HepG2 (cell line): ENCODE measurements around the gene DEGS1. TPM values are rescaled to one million over a fixed set of nuclear protein-coding genes. Genes with fewer than 3 reads are reported as not detected.

Source experiments
- ATAC-seq: fragments of 200-7000 bp; cut with Tn5 transposase; 3 replicates; pipeline ENCODE4 v1.9.1; 2020; ENCODE audit warnings: mild to moderate bottlenecking, moderate library complexity
- BruUV-seq: library from RNA; stranded (reverse); fragments of 400-500 nt; replicated peaks from 2 replicates; lab custom pipeline; 2021; lab: Mats Ljungman, UMichigan
- CTCF ChIA-PET: fragments of 300-600 bp; formaldehyde crosslinking; extraction: SDS; loops from one replicate; lab custom pipeline; 2021; ENCODE audit warnings: low total read pairs, inconsistent platforms, low intra/inter-chr PET ratio; lab: Yijun Ruan, JAX
- POLR2A ChIA-PET: fragments of 350-600 bp; sonication (Branson Sonifier 250); formaldehyde crosslinking; loops from one replicate; lab custom pipeline; 2020; ENCODE audit warnings: antibody characterized with exemption, inconsistent platforms; lab: Yijun Ruan, JAX
- DNase-seq: peaks from one replicate; pipeline ENCODE4 v3.0.0-alpha.2; 2015; ENCODE audit warnings: low spot score
- FAIRE-seq: peaks from 3 replicates; lab custom pipeline; 2011; peaks lifted over from hg19 to GRCh38; lab: Jason Lieb, UNC
- H2AFZ ChIP-seq: one replicate; pipeline ENCODE4 v1.6.1; 2011; ENCODE audit warnings: low read length, inconsistent platforms
- H3K27ac ChIP-seq: fragments of 300-600 bp; 3 replicates; pipeline ENCODE4 v1.8.0; 2011; ENCODE audit warnings: mixed run types, mild to moderate bottlenecking, mixed read lengths, low read length, inconsistent platforms; ENCODE audit not compliant: insufficient read depth; ENCODE audit errors: extremely low read length
- H3K27me3 ChIP-seq, 2 experiments: fragments of 200-600 bp in 1 of 2; 2 replicates in 1 of 2; 3 replicates in 1 of 2; pipeline versions ENCODE4 v1.6.0 to v1.8.0; 2011; ENCODE audit warnings: low read length in 2 of 2, mild to moderate bottlenecking in 2 of 2, moderate library complexity in 2 of 2, inconsistent platforms in 1 of 2; ENCODE audit not compliant: insufficient read depth in 2 of 2, control insufficient read depth in 1 of 2
- H3K36me3 ChIP-seq, 2 experiments: fragments of 200-600 bp in 1 of 2; replicated peaks in 1 of 2; 2 replicates in 1 of 2; 3 replicates in 1 of 2; pipeline versions ENCODE4 v1.5.1 to v1.8.0; 2011; ENCODE audit warnings: low read length in 2 of 2, inconsistent platforms in 1 of 2; ENCODE audit not compliant: insufficient read depth in 2 of 2, control insufficient read depth in 1 of 2
- H3K4me1 ChIP-seq: 2 replicates; pipeline ENCODE4 v1.5.1; 2012; ENCODE audit warnings: low read length, inconsistent platforms; ENCODE audit not compliant: insufficient read depth
- H3K4me2 ChIP-seq: 2 replicates; pipeline ENCODE4 v1.6.0; 2011; ENCODE audit warnings: low read depth, low read length, inconsistent platforms
- H3K4me3 ChIP-seq, 3 experiments: fragments of 200-600 bp in 1 of 3; sonication (generic), shearing (Covaris generic) in 1 of 3; replicated peaks in 1 of 3; 2 replicates each; pipeline ENCODE4 v1.5.1; 2011 to 2016; ENCODE audit warnings: low read length in 3 of 3, inconsistent platforms in 2 of 3, low read depth in 2 of 3, mild to moderate bottlenecking in 2 of 3, control low read depth in 1 of 3, mixed read lengths in 1 of 3; ENCODE audit not compliant: insufficient read depth in 1 of 3
- H3K79me2 ChIP-seq: one replicate; pipeline ENCODE4 v1.6.1; 2011; ENCODE audit warnings: low read length, inconsistent platforms; ENCODE audit not compliant: insufficient read depth
- H3K9ac ChIP-seq: 2 replicates; pipeline ENCODE4 v1.6.0; 2011; ENCODE audit warnings: mild to moderate bottlenecking, low read depth, low read length, inconsistent platforms; ENCODE audit not compliant: insufficient read depth
- H3K9me3 ChIP-seq: 2 replicates; pipeline ENCODE4 v1.5.1; 2012; ENCODE audit warnings: mild to moderate bottlenecking, low read length
- H4K20me1 ChIP-seq: 2 replicates; pipeline ENCODE4 v1.6.0; 2011; ENCODE audit warnings: inconsistent platforms, mild to moderate bottlenecking, low read length, moderate library complexity; ENCODE audit not compliant: insufficient read depth
- DPF2 ChIP-seq: sonication (generic); formaldehyde crosslinking; IDR thresholded peaks from 2 replicates; pipeline ENCODE4 v1.4.0; 2020; ENCODE audit warnings: mild to moderate bottlenecking, low read depth, missing genetic modification reagents, borderline replicate concordance
- MXD4 ChIP-seq: IDR thresholded peaks from 2 replicates; pipeline ENCODE4 v1.6.1; 2016; ENCODE audit warnings: mild to moderate bottlenecking, missing biosample characterization, missing genetic modification reagents
- ZNF253 ChIP-seq: sonication (generic); formaldehyde crosslinking; IDR thresholded peaks from 2 replicates; pipeline ENCODE4 v1.8.0; 2022; ENCODE audit warnings: mild to moderate bottlenecking, missing genetic modification reagents, borderline replicate concordance
- ZNF331 ChIP-seq: sonication (generic); formaldehyde crosslinking; IDR thresholded peaks from 2 replicates; pipeline ENCODE4 v1.4.0; 2020; ENCODE audit warnings: missing genetic modification reagents
- ZNF441 ChIP-seq: sonication (generic); formaldehyde crosslinking; IDR thresholded peaks from 2 replicates; pipeline ENCODE4 v1.7.0; 2021; ENCODE audit warnings: missing genetic modification reagents, borderline replicate concordance
- ZNF567 ChIP-seq: sonication (generic); formaldehyde crosslinking; IDR thresholded peaks from 2 replicates; pipeline ENCODE4 v1.8.1; 2023; ENCODE audit warnings: mild to moderate bottlenecking, missing genetic modification reagents, borderline replicate concordance
- ZNF598 ChIP-seq: sonication (generic); formaldehyde crosslinking; IDR thresholded peaks from 2 replicates; pipeline ENCODE4 v1.5.1; 2020; ENCODE audit warnings: mild to moderate bottlenecking, missing genetic modification reagents, borderline replicate concordance
- WGBS: methylation state at CpG from one replicate; pipeline ENCODE4 v1.1.6; 2017; ENCODE audit warnings: low lambda C conversion rate; 5-methylcytosine and 5-hydroxymethylcytosine counted together
- in situ Hi-C: cut with HindIII; loops from 2 replicates; pipeline ENCODE4 v1.10.0; 2017; ENCODE audit warnings: low pct_unique_long_range_greater_than_20kb; ENCODE audit not compliant: extremely low pct_ligation_motif_present
- intact Hi-C: fragments of 100-400 bp; cut with micrococcal nuclease; formaldehyde crosslinking; loops from one replicate; pipeline ENCODE4 v1.10.0; 2022; ENCODE audit not compliant: unreplicated experiment
- polyA plus RNA-seq, 8 experiments: library from polyadenylated mRNA; depleted of rRNA in 3 of 8; stranded (reverse) in 7 of 8; unstranded in 1 of 8; fragments of >200 nt; fragmentation: Illumina TruSeq in 4 of 8; extraction: Trizol in 4 of 8; gene quantifications; 2 replicates each; pipeline versions ENCODE4 v1.2.1 to v1.2.3, GENCODE V29; 2011 to 2016; ENCODE audit warnings: low read depth in 4 of 8, missing spikeins in 1 of 8, mixed read lengths in 1 of 8; ENCODE audit not compliant: insufficient read depth in 1 of 8
- total RNA-seq, 5 experiments: library from RNA; depleted of rRNA; stranded (reverse); fragments of >200 nt; fragmentation: Illumina TruSeq; extraction: Trizol; gene quantifications; 2 replicates each; pipeline ENCODE4 v1.2.3, GENCODE V29; 2016; ENCODE audit warnings: low read depth in 1 of 5
- TF ChIP-seq, protein P1 (sequence below): sonication (generic); formaldehyde crosslinking; IDR thresholded peaks from 2 replicates; pipeline ENCODE4 v1.5.1; 2020; ENCODE audit warnings: mild to moderate bottlenecking, missing genetic modification reagents, moderate library complexity
- TF ChIP-seq, protein P2 (sequence below): sonication (generic); formaldehyde crosslinking; IDR thresholded peaks from 2 replicates; pipeline ENCODE4 v1.4.0; 2020; ENCODE audit warnings: mild to moderate bottlenecking, missing genetic modification reagents
- TF ChIP-seq, protein P3 (sequence below): sonication (generic); formaldehyde crosslinking; IDR thresholded peaks from 2 replicates; pipeline ENCODE4 v1.5.0; 2020; ENCODE audit warnings: mild to moderate bottlenecking, low read depth, missing genetic modification reagents, borderline replicate concordance
- TF ChIP-seq, protein P4 (sequence below): sonication (generic); formaldehyde crosslinking; IDR thresholded peaks from 2 replicates; pipeline ENCODE4 v1.8.0; 2022; ENCODE audit warnings: missing genetic modification reagents, mild to moderate bottlenecking, moderate library complexity, borderline replicate concordance

The DEGS1 gene
- total and polyA plus RNA-seq, 2 of the 13 experiments (the other 11 are each of a cell fraction or from before 2014, with no cell fraction given) = 18.1 to 35.9 TPM

DNA sequence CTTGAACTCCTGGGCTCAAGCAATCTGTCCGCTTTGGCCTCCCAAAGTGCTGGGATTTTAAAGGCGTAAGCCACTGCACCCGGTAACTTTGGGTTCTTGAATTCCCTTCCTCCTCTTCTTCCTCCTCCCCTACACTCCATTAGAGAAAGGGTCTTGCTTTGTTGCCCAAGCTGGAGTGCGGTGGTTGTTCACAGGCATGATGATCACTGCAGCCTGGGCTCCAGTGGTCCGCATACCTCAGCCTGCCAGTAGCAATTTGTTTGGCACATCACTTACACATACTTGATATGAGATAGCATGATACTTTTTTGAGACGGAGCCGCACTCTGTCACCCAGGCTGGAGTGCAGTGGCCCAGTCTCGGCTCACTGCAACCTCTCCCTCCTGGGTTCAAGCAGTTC lies 2.2 kb downstream of the DEGS1 start:
- no peak for FAIRE-seq

DNA sequence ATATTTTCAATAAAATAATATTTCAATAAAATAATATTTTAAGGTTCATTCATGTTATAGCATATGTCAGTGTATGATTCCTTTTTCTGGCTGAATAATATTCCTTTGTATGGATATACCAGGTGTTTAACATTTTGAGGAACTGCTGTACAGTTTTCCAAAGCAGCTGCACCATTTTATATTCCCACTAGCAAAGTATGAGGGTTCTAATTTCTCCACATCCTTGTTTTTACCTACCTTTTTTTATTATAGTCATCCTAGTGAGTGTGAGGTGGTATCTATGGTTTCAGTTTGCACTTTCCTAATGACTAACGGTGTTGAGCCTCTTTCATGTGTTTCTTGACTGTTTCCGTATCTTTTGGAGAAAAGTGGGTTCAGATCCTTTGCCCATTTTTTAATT lies 5.2 kb downstream of the DEGS1 start:
- H3K27ac ChIP-seq = no peak overlapping the region
- H3K9me3 ChIP-seq = no peaks in the 10 kb centered on the region
- BruUV-seq = no TSS peak
- in situ Hi-C loops (no loop called here), intact Hi-C loops (no loop called here)
- H4K20me1 ChIP-seq = 0 out of 2 replicates have a peak, but pooled peaks cover 4% of the 10 kb centered on the region
- peaks cover 22% of the 10 kb centered on the region for H3K4me1 ChIP-seq
- no peak overlapping the region for H2AFZ ChIP-seq
- H3K36me3 ChIP-seq = peaks cover 0 to 8% of the 10 kb centered on the region in 2 experiments; a peak in 1 of 5 replicates
- WGBS = 98% methylated on average over 2 of the region's 2 CpGs
- no peak overlapping the region for H3K9ac ChIP-seq
- no peak for DNase-seq
- no peak overlapping the region for H3K4me3 ChIP-seq
- no peak for ATAC-seq
- H3K79me2 ChIP-seq = peaks cover 9% of the 10 kb centered on the region
- no peak for FAIRE-seq
- H3K27me3 ChIP-seq = no peaks in the 10 kb centered on the region
- H3K4me2 ChIP-seq = no peak overlapping the region
- ChIA-PET CTCF (no interaction called here), POLR2A (no interaction called here)
- TF ChIP-seq, protein P1, sequence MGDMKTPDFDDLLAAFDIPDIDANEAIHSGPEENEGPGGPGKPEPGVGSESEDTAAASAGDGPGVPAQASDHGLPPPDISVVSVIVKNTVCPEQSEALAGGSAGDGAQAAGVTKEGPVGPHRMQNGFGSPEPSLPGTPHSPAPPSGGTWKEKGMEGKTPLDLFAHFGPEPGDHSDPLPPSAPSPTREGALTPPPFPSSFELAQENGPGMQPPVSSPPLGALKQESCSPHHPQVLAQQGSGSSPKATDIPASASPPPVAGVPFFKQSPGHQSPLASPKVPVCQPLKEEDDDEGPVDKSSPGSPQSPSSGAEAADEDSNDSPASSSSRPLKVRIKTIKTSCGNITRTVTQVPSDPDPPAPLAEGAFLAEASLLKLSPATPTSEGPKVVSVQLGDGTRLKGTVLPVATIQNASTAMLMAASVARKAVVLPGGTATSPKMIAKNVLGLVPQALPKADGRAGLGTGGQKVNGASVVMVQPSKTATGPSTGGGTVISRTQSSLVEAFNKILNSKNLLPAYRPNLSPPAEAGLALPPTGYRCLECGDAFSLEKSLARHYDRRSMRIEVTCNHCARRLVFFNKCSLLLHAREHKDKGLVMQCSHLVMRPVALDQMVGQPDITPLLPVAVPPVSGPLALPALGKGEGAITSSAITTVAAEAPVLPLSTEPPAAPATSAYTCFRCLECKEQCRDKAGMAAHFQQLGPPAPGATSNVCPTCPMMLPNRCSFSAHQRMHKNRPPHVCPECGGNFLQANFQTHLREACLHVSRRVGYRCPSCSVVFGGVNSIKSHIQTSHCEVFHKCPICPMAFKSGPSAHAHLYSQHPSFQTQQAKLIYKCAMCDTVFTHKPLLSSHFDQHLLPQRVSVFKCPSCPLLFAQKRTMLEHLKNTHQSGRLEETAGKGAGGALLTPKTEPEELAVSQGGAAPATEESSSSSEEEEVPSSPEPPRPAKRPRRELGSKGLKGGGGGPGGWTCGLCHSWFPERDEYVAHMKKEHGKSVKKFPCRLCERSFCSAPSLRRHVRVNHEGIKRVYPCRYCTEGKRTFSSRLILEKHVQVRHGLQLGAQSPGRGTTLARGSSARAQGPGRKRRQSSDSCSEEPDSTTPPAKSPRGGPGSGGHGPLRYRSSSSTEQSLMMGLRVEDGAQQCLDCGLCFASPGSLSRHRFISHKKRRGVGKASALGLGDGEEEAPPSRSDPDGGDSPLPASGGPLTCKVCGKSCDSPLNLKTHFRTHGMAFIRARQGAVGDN (CRISPR knock-in tag) = no peak
- TF ChIP-seq, protein P2, sequence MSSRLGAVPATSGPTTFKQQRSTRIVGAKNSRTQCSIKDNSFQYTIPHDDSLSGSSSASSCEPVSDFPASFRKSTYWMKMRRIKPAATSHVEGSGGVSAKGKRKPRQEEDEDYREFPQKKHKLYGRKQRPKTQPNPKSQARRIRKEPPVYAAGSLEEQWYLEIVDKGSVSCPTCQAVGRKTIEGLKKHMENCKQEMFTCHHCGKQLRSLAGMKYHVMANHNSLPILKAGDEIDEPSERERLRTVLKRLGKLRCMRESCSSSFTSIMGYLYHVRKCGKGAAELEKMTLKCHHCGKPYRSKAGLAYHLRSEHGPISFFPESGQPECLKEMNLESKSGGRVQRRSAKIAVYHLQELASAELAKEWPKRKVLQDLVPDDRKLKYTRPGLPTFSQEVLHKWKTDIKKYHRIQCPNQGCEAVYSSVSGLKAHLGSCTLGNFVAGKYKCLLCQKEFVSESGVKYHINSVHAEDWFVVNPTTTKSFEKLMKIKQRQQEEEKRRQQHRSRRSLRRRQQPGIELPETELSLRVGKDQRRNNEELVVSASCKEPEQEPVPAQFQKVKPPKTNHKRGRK (CRISPR knock-in tag) = no peak
- TF ChIP-seq ZNF567 (CRISPR knock-in tag) (no peak), ZNF598 (CRISPR knock-in tag) (no peak)
- TF ChIP-seq, protein P3, sequence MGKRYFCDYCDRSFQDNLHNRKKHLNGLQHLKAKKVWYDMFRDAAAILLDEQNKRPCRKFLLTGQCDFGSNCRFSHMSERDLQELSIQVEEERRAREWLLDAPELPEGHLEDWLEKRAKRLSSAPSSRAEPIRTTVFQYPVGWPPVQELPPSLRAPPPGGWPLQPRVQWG = no peak

More for the DNA sequence above, 2.2 kb downstream of the DEGS1 start:
- Histone ChIP-seq H3K79me2 (peaks cover 9% of the 10 kb centered on the region), H4K20me1 (0 out of 2 replicates have a peak, but pooled peaks cover 4% of the 10 kb centered on the region), H2AFZ (no peak overlapping the region), H3K27ac (no peak overlapping the region), H3K4me2 (no peak overlapping the region), H3K4me1 (peaks cover 36% of the 10 kb centered on the region), H3K27me3 (no peaks in the 10 kb centered on the region), H3K36me3 (no peaks in the 10 kb centered on the region), H3K9ac (no peak overlapping the region), H3K4me3 (no peak overlapping the region), H3K9me3 (no peaks in the 10 kb centered on the region)
- in situ Hi-C loops = no loop called here
- POLR2A ChIA-PET = no interaction called here
- 96% methylated on average over 8 of the region's 8 CpGs for WGBS
- intact Hi-C loops = no loop called here
- TF ChIP-seq, protein P4, sequence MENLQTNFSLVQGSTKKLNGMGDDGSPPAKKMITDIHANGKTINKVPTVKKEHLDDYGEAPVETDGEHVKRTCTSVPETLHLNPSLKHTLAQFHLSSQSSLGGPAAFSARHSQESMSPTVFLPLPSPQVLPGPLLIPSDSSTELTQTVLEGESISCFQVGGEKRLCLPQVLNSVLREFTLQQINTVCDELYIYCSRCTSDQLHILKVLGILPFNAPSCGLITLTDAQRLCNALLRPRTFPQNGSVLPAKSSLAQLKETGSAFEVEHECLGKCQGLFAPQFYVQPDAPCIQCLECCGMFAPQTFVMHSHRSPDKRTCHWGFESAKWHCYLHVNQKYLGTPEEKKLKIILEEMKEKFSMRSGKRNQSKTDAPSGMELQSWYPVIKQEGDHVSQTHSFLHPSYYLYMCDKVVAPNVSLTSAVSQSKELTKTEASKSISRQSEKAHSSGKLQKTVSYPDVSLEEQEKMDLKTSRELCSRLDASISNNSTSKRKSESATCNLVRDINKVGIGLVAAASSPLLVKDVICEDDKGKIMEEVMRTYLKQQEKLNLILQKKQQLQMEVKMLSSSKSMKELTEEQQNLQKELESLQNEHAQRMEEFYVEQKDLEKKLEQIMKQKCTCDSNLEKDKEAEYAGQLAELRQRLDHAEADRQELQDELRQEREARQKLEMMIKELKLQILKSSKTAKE (CRISPR knock-in tag) = no peak
- TF ChIP-seq MXD4 (CRISPR knock-in tag) (no peak), ZNF331 (CRISPR knock-in tag) (no peak), ZNF253 (CRISPR knock-in tag) (no peak), DPF2 (CRISPR knock-in tag) (no peak), ZNF441 (CRISPR knock-in tag) (no peak)
- CTCF ChIA-PET = no interaction called here
- ATAC-seq = no peak
- DNase-seq = no peak
- no TSS peak for BruUV-seq
